GM21381 (cell line): ENCODE data around the gene ITPKC.

Experiments used
- ATAC-seq: cut with Tn5 transposase; IDR thresholded peaks from one replicate; pipeline ENCODE4 v1.9.1; 2021; ENCODE audit warnings: mild to moderate bottlenecking, moderate library complexity; ENCODE audit not compliant: unreplicated experiment

The ITPKC gene

GRCh38 chr19:40786060-40787037, 69.4 kb downstream of the ITPKC start:
- no peak for ATAC-seq
